ENCODE data around the gene COL6A6.

The COL6A6 gene, protein sequence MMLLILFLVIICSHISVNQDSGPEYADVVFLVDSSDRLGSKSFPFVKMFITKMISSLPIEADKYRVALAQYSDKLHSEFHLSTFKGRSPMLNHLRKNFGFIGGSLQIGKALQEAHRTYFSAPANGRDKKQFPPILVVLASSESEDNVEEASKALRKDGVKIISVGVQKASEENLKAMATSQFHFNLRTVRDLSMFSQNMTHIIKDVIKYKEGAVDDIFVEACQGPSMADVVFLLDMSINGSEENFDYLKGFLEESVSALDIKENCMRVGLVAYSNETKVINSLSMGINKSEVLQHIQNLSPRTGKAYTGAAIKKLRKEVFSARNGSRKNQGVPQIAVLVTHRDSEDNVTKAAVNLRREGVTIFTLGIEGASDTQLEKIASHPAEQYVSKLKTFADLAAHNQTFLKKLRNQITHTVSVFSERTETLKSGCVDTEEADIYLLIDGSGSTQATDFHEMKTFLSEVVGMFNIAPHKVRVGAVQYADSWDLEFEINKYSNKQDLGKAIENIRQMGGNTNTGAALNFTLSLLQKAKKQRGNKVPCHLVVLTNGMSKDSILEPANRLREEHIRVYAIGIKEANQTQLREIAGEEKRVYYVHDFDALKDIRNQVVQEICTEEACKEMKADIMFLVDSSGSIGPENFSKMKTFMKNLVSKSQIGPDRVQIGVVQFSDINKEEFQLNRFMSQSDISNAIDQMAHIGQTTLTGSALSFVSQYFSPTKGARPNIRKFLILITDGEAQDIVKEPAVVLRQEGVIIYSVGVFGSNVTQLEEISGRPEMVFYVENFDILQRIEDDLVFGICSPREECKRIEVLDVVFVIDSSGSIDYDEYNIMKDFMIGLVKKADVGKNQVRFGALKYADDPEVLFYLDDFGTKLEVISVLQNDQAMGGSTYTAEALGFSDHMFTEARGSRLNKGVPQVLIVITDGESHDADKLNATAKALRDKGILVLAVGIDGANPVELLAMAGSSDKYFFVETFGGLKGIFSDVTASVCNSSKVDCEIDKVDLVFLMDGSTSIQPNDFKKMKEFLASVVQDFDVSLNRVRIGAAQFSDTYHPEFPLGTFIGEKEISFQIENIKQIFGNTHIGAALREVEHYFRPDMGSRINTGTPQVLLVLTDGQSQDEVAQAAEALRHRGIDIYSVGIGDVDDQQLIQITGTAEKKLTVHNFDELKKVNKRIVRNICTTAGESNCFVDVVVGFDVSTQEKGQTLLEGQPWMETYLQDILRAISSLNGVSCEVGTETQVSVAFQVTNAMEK (N-terminal part only)

DNA sequence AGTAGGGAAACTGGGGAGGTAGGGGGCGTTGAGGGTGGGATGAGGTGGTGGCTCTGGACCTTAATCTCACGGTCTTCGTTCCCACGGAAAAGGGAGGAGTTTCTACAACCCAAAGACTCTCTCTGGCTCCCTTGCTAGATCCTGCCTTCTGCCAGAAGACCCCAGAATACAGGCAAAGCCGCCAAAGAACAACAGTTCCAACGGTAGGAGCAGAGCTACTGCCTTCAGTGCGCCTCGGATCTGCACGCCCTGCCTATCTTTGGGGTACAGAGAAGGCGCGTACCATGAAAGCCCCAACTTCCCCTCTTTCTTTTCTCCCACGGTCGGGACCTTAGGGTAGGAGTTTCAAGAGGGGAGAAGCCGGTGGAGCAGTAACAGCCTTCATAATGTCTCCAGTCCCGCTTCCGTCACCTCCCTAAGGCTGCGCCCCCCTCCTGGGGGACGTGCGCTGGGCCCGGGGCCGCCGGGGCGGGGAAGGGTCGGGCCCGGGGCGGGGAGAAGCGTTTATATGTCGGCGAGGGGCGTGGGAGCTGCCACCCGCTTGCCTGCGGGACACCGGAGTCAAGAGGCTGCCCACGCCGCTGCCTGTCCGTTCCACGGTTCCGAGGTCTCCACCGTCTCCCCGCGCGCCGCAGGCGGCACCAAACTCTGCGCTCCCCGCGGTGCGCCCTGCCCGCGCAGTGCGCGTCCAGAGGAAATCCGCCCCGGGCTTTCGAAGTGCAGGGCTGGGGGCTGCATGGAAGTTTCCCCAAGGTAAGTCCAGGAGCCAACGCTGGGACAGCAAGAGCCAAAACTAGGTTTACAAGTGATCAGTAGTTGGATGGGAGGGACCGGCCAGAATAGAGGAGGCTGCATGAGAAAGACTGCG is at the start of gene COL6A6:
COL6A6 (plus strand) TSS at position 533 of the 868 bp plus-strand sequence. CDS start 43,188 bp downstream, outside the sequence.
- no peak for DNase-seq (ENCODE audit: low read depth in 2 of 2)

DNA sequence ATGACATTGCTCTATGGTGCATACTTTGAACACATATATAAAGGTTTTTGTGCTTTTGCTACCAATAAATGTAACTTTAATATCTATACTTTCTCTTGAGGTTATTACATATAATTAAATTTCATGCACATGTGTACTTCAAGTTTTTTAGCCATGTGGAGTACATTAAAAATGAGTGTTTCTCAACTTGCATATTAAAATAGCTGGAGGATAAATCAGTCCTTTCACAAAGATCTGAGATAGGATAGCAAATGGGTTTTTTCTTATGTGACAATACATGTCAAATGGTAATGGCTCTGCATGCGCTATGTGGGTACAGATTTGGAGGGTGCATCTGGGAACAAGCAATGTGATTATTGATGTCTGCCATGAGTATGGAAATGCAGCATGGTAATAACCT is 48.7 kb upstream of the COL6A6 start:
- no peak for DNase-seq (ENCODE audit: low read depth in 2 of 2)

DNA sequence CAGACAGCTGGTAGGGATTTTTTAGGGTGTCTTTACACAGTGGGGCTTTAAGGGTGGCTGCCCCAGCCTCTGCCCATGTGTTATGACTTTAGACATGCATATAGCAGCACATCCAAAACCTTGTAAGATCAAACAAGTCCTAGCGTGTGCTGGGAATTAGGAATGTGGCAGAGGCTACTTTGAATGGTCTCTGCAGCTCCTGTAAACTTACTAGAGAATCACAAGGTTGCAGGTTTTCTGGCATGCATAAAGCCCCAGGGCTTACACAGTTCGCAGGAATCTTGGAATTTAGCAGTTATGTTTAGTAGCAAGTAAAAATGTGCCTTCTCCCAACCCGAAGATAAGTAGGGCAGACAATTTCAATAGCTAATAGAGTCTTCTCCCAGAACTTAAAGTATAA is 46.9 kb upstream of the COL6A6 start:
- no peak for DNase-seq (ENCODE audit: low read depth in 2 of 2)

DNA sequence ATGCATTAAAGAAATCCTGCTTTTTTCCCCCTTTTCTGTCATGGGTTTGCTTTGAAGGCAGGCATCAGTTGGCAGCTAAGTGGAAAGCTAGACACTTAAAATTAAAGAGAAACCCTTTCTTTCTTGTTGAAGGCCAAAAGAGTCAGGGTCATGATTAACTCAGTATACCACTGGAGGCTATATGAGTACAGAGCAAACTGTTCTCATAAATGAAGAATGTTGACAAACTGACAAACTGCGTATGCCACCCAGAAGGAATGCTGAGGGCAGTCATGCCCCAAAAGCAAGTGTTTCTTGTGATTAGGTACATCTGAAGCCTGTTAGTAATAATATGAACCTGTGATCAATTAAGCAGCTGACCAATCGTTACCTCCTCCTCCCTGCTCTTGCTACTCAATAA is 43.6 kb upstream of the COL6A6 start:
- DNase-seq (ENCODE audit: low read depth in 2 of 2), result no peak

DNA sequence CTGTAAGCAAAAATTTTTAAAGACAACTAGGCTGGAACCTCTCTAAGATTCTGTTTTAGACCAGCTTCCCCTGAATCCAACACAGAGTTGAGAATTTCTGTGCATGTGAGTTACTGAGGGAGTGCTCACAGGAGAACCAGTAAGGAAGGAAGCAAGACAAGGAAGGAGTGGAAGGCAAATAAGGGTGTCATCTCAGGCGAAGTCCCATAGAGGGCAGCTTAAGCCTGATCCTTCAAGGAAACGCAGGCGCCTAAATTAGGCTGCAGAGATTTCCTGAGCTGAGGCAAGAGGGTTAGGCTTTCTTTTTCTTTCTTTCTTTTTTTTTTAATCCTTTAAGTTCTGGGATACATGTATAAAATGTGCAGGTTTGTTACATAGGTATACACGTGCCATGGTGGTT is 36.2 kb upstream of the COL6A6 start:
- DNase-seq (ENCODE audit: low read depth in 2 of 2), result no peak

DNA sequence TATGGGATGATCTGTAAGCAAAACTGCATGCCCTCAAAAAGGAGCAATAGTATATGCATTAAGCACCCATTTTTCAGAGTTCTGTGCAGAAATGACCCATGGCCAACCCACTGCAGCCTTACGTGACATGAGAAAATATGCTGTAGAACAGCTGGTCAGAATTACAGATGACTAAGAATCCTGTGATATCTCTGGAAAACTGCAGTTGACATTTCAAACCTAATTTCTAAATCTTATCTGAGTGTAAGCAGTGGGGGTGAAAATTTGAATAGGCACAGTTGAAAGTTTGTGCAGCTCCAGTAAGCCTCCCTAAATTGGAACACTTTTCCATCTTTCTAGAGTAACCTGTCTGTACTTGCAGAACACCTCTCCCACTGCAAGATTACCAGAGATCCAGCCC is 28.7 kb upstream of the COL6A6 start:
- DNase-seq (ENCODE audit: low read depth in 2 of 2), result no peak

DNA sequence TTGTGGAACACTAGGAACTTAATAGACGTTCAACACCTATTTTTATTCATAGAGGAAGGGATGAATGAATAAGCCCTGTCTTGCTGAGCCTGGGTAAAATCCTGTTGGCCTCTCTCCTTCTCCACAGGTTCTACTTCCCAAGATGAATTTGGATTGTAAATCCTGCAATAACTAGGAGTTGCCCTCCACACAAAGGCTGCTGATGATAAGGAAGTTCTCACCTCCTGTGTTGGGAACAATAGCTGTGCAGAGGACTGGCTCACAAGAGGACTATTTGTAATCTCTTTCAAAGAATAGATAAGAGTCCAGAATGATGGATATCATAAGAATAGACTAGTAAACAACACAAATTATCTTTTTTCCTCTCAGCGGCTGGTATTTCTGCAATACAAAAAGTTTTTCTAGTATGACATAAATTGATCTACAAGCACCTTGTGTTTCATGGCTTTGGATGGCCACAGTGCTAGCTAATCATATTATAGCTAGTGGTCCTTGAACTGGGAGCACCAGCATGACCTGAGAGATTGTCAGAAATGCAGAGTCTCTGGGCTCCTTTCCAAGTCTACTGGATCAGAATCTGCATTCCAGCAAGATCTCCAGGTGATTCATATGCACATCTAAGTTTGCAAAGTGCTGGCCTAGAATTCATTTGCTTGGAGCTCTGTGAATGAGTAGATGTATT is 28.1 kb upstream of the COL6A6 start:
- DNase-seq (ENCODE audit: low read depth in 2 of 2), result no peak

DNA sequence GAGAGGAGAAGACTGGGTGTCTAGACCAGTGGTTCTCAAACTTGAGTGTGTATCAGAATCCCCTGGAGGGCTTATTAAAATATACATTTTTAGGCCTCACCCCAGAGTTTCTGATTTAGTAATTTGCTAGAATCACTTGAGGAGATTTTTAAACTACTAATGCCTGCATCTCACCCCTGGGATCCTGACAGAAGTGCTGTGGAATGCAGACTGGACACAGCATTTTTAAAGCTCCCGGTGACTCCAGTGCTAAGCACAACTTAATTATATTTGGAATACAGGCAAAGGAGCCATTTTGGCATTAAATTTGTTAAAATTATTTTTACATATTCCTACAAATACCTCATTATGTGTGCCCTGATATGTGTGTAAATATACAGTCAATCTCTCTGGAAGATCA is 26.7 kb upstream of the COL6A6 start:
- no peak for DNase-seq (ENCODE audit: low read depth in 2 of 2)

DNA sequence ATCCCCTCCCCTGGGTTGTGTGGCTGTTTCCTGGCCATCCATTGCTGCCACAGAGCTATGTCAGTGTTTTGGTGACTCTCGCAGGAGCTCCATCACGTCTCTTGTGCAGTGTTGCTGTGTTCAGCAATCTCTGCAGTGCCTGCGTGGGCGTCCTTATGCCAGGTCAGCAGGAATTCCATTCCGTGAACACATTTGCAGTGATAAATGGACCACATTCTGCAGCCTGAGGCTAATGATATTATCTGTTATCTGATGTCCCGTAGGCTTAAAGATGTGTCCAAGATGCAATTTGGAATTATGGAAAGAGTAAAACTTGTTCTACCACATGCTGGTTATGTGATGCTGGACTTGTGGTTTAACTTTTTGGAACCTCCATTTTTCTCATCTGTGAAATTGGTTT is 25.5 kb upstream of the COL6A6 start:
- DNase-seq (ENCODE audit: low read depth in 2 of 2), result no peak

DNA sequence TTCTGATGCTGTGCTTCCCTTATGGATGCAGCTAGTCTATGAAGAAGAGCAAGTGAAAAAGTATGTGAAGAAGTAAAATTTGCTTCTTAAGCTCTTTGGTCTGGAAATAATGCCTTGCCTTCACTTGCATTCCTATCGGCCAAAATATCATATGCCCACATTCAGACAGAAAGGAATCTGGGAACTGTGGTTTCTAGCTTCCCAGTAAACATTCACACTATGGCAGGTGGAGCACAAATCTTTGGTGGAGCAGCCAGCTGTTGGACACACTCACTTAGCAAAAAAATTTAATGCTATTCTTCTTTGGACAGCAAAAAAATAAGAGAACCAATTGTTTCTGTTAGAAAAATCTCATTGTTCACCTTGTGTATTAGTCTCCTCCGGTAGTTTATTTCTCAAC is 12.3 kb upstream of the COL6A6 start:
- no peak for DNase-seq (ENCODE audit: low read depth in 2 of 2)

DNA sequence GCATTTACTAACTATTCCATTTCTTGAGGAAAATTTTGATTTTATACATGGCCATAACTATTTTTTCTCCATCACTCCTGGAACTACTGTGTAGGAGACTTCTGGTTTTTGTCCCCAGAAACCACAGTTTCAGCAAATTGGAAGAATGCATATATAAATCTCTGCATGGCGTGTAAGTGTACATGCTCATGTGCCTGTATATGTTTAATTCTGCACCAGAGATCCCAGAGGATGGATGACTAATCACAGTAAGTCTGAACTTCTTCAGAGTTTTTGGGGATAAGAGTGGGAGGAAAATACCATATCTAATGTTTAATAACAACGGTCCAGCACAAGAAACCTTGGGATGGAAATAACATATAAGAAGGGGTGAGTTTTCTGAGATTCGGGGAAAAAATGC is 10.9 kb upstream of the COL6A6 start:
- DNase-seq (ENCODE audit: low read depth in 2 of 2), result no peak

DNA sequence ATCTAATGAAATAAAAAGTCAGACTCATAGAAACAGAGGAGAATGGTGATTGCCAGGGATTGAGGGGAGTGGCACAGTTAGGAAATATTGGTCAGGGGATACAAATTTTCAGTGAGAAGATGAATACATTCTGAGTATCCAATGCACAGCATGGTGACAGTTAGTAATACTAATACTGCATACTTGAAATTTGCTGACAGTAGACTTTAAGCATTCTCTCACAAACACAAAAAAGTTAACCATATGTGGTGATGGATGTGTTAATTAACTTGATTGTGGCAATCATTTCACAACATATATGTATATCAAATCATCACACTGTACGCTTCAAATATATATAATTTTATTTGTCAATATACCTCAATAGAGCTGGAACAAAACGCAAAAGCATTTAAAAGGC is 9.2 kb upstream of the COL6A6 start:
- DNase-seq (ENCODE audit: low read depth in 2 of 2), result no peak

DNA sequence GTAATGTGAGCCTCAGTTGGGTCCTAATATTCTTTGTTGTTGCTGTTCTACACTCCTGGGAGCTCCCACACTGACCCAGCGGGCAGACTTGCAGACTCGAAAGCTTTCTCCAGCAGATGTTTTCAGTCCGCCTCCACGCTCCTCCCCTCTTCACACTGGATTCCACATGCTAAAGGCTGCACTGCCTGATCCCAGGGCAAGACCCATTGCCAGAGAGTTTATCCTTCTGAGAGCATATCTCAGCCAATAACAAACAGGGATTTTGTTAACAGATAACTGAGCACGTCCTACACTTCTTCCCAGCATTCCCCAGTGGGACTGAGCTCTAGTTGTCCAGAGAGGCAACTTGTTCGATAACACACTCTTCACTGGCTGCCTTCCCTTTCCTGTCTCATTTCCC is 8.0 kb upstream of the COL6A6 start:
- no peak for DNase-seq (ENCODE audit: low read depth in 2 of 2)

DNA sequence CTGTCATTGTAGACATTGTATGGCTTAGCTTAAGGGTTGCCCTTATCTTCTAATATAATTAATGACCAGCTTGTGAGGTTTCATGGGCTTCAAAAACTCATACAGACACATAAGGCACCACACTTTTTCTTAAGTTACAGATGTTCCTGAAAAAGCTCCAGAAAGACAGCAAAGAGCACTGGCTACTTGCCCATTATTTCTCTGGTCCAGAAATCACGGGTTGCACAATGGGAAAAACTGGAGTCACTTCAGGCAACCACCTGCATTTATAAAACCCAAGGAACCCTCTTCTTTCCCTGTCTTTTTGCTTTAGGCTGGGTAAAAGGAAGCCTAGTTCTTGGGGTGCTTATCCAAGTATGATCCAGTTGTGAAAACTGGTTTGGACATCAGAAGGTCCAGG is 2.3 kb upstream of the COL6A6 start:
- DNase-seq (ENCODE audit: low read depth in 2 of 2), result no peak

DNA sequence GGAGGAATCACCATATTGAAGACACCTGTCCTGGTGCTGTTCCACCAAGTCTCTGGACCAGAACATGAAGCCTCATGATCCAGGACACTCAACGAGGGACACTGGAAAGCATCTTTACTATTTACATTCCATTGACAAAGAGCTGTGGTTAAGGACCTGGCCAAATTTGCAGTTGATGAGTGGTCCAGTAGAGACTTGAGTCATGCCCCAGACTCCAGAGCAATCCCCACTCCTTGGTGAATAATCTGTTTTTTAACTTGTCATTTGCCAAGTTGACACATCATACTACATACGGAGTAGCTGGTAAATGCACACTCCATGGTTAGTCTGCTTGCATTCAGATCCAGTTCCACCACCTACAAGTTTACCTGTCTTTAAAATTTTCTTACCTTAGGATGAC is 1.2 kb upstream of the COL6A6 start:
- no peak for DNase-seq (ENCODE audit: low read depth in 2 of 2)

DNA sequence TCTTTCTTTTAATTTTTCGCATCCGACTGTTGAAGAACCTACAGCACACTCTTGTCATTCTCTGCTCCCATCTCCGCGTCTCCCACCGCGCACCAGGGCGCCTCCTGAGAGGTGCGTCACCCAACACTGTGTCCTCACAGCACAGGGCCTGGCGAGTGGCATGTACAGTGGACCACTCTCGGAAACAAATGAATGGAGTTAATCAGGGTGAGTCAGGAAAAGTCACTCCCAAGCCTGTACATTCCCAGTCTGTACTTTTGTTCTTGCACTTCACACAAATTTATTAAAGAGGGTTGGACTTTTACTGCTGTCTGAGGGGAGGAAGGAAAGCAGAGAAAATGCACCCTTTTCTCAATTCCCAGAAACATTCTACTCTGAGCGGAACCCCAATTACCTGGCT is 625 bp downstream of the COL6A6 start:
- no peak for DNase-seq (ENCODE audit: low read depth in 2 of 2)

DNA sequence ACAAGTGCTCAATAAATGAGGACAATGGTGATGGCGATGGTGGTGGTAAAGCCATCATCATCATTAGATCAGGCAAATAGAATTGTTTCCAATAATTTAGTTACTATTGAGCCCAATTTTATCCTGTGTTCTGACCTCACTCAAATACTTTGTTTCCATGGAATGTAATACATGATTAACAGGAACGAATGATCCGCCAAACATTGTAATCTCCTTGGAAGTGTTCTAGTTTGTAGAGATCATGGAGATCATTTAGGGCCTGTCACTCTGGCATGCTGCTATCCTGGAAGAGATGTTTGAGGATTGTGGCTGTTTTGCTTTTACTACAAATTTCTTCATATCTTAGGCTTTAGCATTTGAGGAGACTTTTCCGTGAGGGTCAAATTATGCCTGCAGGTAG is 2.8 kb downstream of the COL6A6 start:
- no peak for DNase-seq (ENCODE audit: low read depth in 2 of 2)

DNA sequence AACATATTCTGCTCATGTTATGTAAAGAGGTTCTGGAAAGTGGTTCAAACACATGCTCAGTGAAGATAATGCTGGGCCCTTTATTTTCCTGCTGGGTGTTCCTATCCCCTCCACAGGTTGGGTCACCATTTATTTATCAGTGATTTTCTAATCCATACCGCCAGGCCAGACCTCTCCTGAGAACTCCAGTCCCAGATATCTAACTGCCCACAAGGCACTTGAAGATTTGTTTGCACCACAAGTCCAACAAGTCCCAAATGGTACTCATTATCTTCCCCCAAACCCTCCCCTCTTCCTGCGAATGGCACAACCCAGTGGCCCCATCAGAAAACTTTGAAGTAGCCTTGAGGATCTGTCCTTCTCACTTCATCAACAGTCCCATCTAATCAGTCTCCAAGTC is 5.4 kb downstream of the COL6A6 start:
- DNase-seq (ENCODE audit: low read depth in 2 of 2), result no peak

DNA sequence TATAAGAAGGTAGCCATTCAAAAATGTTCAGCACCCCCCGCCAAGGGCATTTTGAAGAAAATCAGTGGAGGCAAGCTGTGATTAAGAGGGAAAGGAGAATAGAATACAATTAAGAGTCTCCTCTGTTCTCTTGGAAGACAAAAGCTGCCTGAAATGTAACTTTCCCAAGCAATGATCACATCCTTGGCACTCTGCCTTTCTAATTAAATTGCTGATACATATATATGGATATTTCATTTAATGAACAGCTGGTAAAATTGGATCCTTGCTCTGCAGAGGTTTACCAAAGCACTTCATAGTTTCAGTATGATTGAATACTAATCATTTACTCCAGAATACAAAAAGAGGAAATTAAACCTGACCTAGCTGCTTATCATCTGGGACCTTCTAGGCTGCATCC is 10.4 kb downstream of the COL6A6 start:
- no peak for DNase-seq (ENCODE audit: low read depth in 2 of 2)

DNA sequence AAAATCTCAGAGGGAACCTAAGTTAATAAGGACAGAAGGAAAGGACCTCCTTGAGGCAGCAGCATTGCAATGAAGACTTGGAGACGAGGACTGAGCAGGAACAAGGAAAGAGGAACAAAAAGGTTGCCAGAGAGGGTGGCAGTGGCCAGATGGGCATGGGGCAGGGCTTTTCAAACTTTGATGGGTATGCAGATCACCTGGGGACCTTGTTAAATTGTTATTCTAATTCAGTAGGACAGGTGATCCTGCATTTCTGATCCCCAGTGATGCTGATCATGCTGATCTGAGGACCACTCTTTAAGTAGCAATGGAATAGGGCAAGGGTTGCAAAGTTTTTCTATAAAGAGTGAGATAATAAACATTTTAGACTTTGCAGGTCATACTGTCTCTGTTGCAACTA is 11.1 kb downstream of the COL6A6 start:
- DNase-seq (ENCODE audit: low read depth in 2 of 2), result no peak
